Osteocyte (in vitro differentiated cells): ENCODE results near the gene ERAS. TPM values are rescaled to one million over a fixed set of nuclear protein-coding genes. Genes with fewer than 3 reads are reported as not detected.

ENCODE experiments used
- DNase-seq: peaks from one replicate; pipeline ENCODE4 v3.0.0; 2021; ENCODE audit warnings: mixed read lengths; ENCODE audit not compliant: unreplicated experiment; ENCODE audit errors: extremely low spot score
- H3K27ac Mint-ChIP-seq: one replicate; pipeline ENCODE4 v1.8.0; 2021; ENCODE audit warnings: mild to moderate bottlenecking, mixed read lengths; ENCODE audit not compliant: unreplicated experiment
- H3K27me3 Mint-ChIP-seq: one replicate; pipeline ENCODE4 v1.8.0; 2021; ENCODE audit warnings: mixed read lengths; ENCODE audit not compliant: unreplicated experiment
- H3K36me3 Mint-ChIP-seq: one replicate; pipeline ENCODE4 v1.8.0; 2021; ENCODE audit warnings: mixed read lengths; ENCODE audit not compliant: unreplicated experiment
- H3K4me1 Mint-ChIP-seq: one replicate; pipeline ENCODE4 v1.8.0; 2021; ENCODE audit warnings: mixed read lengths; ENCODE audit not compliant: unreplicated experiment
- H3K4me3 Mint-ChIP-seq: one replicate; pipeline ENCODE4 v1.8.0; 2021; ENCODE audit warnings: mild to moderate bottlenecking, moderate library complexity, mixed read lengths; ENCODE audit not compliant: unreplicated experiment
- H3K9me3 Mint-ChIP-seq: one replicate; pipeline ENCODE4 v1.8.0; 2021; ENCODE audit warnings: mixed read lengths; ENCODE audit not compliant: unreplicated experiment
- CTCF ChIP-seq: fragments of 200-600 bp; sonication (generic); IDR thresholded peaks from 2 replicates; pipeline ENCODE4 v1.5.0; 2021; ENCODE audit warnings: antibody characterized with exemption, mild to moderate bottlenecking, moderate library complexity
- long read RNA-seq: library from polyadenylated mRNA; unstranded; transcript quantifications from one replicate; pipeline ENCODE4 v2.0.0, GENCODE V29; 2021
- total RNA-seq: library from RNA; stranded (reverse); gene quantifications from 2 replicates; pipeline ENCODE4 v1.2.1, GENCODE V29; 2021

ERAS gene
- not detected in 2 replicates for total RNA-seq
- long read RNA-seq: 0 reads

DNA sequence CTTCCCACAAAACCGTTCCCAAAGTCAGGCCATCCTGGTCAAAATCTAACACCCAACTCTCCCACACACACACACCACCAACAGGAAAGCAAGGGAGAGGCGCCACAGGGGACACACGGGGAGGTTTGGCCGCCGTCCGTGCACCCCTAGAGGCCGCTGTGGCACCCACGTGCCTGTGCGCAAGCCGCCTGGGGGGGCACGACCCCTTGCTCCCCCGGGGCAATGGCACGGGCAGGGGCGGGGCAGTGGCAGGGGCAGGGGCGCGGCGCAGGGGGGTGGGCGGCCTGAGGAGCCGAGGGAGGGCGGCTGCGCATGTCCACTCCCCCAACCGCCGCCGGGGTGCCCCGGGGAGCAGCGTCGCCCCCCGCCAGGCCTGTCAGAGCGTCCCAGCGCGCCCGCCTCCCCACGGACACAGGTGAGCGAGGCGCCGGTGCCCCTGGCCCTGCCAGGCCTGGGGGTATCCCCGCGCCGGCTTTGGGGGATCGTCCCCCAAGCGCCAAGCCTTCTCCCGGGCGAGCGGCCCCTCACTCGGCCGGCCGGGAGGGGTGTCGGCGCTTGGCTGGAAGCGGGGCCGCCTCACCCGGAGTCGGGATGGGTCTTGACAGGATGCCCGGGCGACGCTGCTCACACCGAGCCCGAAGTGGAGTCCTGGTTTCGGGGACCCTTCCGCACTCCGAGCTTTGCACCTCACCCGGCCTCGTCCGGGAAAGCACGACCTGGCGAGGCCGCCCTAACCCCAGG, at the start of gene ERAS:
Gene ERAS, plus strand, starts transcription at position 379 of the 741 bp plus-strand sequence. CDS start 2,611 bp downstream, outside the sequence.
- no peak within 1 kb of the TSS for H3K4me3 Mint-ChIP-seq

DNA sequence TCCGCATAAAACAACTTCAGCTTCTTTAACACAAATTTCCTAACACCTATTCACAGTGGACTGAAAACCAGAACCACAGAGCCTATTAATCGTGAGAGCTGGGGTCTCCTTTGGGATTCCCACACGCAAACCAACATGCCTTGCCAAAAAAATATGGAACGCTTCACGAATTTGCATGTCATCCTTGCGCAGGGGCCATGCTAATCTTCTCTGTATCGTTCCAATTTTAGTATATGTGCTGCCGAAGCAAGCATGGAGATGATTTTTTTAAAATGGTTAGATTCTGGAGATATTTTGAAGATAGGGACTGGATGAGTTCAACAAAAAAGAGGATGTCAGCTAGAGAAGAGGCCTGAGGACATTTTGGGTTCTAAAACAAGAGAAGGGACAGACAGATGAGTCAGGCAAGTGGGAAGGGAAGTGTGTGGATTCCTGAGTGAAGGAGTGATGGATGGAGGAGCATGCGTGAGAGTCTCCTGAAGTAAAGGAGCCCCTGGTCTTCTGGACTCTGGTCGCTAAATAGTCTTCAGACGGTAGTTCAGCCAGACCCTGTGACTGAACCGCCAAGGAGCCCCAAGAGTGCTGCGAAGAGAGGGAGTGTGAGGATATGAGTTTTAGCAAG, 49.4 kb upstream of the ERAS start:
- Mint-ChIP-seq H3K36me3 (no peaks in the 10 kb centered on the region), H3K27ac (no peak overlapping the region), H3K27me3 (peaks cover 17% of the 10 kb centered on the region), H3K4me1 (no peaks in the 10 kb centered on the region), H3K9me3 (peaks cover 5% of the 10 kb centered on the region), H3K4me3 (no peak overlapping the region)
- TF ChIP-seq CTCF: no peak
- no peak for DNase-seq

More for the DNA sequence above, at the start of gene ERAS:
- no peak for DNase-seq
- Mint-ChIP-seq H3K4me1 (no peaks in the 10 kb centered on the region), H3K27ac (no peak within 1 kb of the TSS), H3K27me3 (peaks cover 4% of the 10 kb centered on the region), H3K9me3 (no peaks in the 10 kb centered on the region), H3K36me3 (peaks cover 12% of the 10 kb centered on the region)
- TF ChIP-seq CTCF: no peak

- DNase-seq: no peak
- H3K9me3 Mint-ChIP-seq: peaks cover 5% of the 10 kb centered on the region
- H3K27me3 Mint-ChIP-seq: peaks cover 17% of the 10 kb centered on the region
- no peak overlapping the region for H3K27ac Mint-ChIP-seq
- no peaks in the 10 kb centered on the region for H3K4me1 Mint-ChIP-seq
- H3K4me3 Mint-ChIP-seq: no peak overlapping the region
- H3K36me3 Mint-ChIP-seq: no peaks in the 10 kb centered on the region
- no peak for TF ChIP-seq CTCF
These were observed 46.9 kb upstream of the ERAS start for GRCh38 chrX:48779399-48779798.

GRCh38 chrX:48781705-48782104, 44.6 kb upstream of the ERAS start:
- no peak overlapping the region for H3K27ac Mint-ChIP-seq
- H3K9me3 Mint-ChIP-seq: peaks cover 5% of the 10 kb centered on the region
- no peak overlapping the region for H3K4me3 Mint-ChIP-seq
- H3K4me1 Mint-ChIP-seq: no peaks in the 10 kb centered on the region
- peaks cover 17% of the 10 kb centered on the region for H3K27me3 Mint-ChIP-seq
- TF ChIP-seq CTCF: no peak
- no peaks in the 10 kb centered on the region for H3K36me3 Mint-ChIP-seq
- no peak for DNase-seq

DNA sequence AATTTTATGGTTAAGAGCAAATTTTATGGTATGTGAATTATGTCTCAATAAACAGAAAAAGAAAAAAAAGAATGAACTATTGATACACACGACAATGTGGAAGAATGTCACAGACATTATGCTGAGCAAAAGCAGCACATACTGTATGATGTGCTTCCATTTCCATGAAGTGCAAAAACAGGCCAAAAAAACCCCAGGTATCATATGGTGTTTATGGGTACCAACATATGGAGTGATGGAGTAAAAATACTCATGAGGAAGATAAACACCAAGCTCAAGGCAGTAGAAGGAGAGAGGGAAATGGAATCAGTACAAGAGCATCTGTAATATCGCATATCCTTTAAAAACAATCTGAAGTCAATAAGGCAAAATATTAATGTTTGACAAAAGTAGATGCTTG, 44.1 kb upstream of the ERAS start:
- Mint-ChIP-seq H3K4me1 (no peaks in the 10 kb centered on the region), H3K27ac (no peak overlapping the region), H3K4me3 (no peak overlapping the region), H3K27me3 (peaks cover 18% of the 10 kb centered on the region), H3K36me3 (no peaks in the 10 kb centered on the region), H3K9me3 (peaks cover 4% of the 10 kb centered on the region)
- no peak for TF ChIP-seq CTCF
- no peak for DNase-seq
